GM19395 (cell line): ENCODE measurements around the gene PTTG1IP.
"Not testable (repeated sequence)": the region's sequence is repeated elsewhere in the genome, so short reads cannot be mapped to it uniquely, and the experiment has no call there.

Source experiments
- ATAC-seq: cut with Tn5 transposase; IDR thresholded peaks from one replicate; pipeline ENCODE4 v1.9.1; 2021; ENCODE audit warnings: mild to moderate bottlenecking, moderate library complexity; ENCODE audit not compliant: unreplicated experiment

The PTTG1IP gene

DNA sequence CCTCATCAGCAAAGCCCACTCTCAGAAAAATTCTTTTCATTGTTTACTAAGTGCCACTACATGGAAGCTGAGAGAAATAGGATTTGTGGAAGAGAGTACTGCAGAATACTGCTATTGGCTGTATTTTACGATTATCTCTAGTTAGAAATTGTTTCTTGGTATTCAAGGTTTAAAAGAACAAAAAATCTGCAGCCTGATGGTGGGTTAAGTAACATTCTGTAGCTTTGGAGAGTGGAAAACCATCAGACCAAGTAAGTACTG lies 27.3 kb downstream of the PTTG1IP start:
- no peak for ATAC-seq

DNA sequence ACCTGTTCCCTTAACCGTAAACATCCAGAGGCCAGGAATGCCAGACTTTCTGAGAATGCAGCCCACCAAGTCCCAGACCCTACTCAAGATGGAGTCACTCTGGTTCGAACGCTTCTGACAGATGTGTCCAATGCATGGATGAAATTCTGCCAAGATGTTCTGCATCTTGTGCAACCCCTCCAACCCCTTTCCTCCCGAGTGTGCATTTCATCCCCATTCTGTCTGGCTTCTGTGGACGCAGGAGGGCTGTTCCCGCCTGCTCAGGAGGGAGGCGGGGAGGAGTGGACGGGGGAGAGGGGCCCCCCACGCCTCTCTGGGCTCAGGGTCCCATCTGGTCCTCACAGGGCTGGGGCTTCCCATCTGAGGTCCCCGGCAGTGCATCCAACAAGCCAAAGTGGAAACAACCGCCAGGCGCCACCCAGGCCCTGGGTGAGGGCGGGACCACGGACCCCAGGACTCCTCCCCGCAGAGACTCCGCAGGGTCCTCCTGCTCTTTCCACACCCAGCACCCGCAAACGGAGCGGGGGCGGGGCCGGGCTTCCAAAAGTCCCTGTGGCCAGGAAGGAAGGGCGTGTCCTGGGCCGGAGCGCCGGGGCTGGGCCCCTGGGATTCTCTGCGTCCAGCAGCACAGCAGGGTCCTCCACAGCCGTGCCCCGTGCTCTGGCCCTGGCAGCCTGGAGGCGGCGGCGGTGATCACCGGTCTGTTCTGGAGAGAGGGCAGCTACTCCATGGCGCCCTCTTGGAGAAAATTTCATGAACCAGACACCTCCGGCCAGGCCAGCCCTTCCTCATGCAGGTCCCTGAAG lies 27.9 kb downstream of the PTTG1IP start:
- ATAC-seq, result peak; percentile 67

DNA sequence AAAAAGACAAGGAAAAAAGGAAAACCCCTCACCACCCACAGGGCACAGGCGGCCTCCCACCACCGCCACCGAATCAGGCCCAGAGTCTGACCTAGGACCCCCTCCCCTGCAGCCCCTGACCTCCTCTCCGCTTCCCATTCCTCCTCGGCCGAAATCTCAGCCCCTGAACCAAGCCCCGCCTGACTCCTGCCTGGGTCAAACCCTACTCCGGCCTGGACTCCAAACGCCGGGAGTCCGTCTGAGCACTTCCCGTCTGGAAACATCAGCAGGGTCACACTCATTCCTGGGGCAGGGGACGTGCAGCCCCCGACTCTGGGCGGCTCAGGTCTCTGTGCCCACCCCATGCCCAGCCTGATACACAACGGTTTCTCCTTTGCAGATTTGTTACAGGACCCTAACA lies 29.2 kb downstream of the PTTG1IP start:
- no peak for ATAC-seq

DNA sequence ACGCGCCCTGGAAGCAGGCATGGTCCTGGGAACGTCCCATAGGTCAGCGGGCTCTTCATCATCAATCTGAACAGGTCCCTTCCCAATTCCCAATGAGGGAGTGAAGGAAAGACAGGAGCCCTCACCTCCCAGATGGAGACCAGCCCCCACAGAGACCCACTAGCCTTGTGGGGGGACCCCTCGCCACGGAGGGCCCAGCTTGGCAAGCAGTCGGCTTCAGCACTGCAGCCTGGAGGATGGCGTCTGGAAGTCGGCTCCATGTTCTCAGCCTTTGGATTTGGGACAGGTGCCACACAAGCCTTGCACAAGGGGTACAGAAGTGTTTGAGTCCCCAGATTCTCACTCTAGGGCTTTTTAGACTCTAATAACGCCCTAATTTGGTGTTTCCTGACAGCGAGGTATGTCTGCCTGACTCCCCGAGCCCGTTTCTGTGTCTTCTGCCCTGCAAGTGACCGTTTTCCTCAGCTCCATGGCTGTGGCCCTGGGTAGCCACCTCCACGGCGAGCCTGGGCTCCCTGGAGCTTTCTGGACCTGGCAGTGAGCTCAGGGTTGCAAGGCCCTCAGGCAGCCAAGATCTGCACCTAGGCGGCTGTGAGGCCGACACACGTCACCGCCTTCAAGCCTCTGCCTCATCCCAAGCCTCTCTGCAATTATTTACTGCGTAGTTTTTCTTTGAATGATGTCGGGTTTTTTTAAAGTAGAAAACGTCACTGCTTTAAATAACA lies 30.6 kb downstream of the PTTG1IP start:
- no peak for ATAC-seq

DNA sequence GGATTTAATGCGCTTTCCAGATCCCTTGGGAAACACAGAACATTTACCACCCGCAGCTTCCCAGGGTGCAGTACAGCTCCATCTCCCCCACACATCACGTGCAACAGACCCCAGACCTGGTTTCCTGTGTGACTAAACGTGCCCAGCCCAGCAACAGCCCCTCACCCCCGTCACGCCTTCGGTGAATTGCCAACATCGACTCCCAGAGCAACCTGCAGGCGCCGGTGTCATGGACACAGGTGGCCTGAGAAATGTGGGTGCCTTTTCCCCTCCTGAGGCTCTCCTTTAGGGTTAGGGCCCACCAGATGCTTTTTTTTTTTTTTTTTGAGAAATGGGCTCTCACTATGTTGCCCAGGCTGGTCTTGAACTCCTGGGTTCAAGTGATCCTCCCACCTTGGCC lies 31.4 kb downstream of the PTTG1IP start:
- no peak for ATAC-seq

DNA sequence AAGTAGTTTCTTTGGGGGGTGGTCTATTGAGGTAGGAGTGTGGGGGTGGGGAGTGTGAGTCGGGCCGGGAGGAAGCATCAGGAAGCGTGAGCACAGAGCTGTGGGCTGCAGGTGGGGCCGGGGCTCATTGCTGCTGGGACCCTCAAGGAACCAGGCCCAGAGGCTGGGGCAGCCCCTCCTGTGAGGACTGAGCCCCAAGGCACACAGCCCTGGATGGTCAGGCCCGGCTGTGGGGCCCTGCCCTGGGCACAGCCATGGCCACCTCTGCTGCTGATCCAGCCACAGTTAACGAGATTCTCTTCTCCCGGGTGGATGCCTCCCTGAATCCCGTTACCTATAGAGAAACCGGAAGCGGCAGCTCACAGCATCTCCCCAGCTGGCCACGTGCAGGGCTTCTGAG lies 32.7 kb downstream of the PTTG1IP start:
- no peak for ATAC-seq

DNA sequence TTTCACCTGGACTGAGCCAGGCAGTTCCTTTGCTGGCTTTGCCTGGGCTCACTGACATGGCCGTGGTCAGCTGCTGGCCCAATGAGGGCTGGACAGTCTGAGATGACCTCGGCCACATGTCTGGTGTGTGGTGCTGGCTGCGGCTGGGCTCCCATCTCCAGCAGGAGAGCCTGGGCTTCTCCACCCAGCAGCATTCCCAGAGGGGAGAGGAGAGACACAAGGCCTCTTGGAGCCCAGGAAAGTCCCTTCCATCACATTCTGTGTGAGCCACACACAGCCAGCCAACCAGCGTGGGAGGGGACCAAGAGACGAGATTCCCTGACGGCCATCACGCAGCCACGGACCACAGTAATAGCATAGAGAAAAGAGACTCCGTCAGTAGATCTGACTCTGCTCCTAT lies 34.5 kb downstream of the PTTG1IP start:
- ATAC-seq, result no peak

DNA sequence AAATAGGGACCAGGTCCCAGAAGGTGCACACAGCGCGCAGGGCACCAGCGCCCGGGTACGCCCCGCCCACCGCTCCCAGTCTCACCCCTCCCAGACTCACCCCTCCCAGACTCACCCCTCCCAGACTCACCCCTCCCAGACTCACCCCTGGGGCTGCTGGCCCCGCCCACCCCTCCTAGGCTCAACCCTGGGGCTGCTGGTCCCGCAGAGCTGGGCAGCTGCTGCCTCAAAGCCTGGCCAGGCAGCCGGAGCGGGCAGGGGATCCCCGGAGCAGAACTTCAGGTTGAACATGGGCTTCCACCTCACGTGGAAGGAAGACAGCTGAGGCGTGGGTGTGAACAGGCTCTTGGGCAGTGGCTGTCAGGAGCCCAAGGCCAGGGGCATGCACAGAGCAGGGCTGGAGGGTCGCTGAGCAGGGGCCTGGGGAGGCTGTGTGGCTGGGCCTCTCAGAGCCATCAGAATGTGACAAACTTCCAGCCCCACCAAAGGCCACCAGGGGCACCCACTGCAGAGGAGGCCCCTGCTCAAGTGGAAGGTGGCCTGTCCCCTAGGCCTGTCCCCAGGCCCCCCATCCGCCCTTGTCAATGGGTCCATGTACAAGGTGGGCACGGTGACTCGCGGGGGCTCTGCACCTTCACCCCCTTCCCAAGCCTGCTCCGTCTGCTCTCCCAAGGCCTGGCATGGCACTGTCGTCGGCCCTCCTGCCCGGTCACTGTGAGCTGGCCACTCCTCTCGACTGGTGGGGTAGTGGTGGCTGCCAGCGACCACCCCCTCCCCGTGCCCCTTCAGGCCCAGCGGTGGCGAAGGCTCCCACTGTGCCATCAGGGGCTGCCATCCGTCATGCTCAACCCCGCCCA lies 35.2 kb downstream of the PTTG1IP start:
- no peak for ATAC-seq

DNA sequence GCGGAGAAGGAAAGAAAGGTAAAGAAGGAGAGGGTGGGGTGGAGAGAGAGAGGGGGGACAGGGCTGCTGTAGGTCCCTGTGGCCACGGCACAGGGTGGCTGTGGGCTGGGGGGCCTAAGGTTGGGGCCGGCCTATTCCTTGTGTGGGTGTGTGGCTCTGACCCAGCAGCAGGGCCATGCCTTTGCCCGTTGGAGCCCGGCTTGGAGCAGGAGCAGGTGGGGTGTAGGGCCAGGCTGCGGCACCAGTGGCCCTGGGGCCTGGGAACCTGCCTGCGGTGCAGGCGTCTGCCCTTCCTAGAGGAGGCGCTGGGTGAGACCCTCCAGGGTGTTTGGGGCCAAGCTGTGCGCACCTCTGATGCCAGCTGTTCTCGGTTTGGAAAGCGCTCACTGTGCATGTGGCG lies 36.0 kb downstream of the PTTG1IP start:
- no peak for ATAC-seq

DNA sequence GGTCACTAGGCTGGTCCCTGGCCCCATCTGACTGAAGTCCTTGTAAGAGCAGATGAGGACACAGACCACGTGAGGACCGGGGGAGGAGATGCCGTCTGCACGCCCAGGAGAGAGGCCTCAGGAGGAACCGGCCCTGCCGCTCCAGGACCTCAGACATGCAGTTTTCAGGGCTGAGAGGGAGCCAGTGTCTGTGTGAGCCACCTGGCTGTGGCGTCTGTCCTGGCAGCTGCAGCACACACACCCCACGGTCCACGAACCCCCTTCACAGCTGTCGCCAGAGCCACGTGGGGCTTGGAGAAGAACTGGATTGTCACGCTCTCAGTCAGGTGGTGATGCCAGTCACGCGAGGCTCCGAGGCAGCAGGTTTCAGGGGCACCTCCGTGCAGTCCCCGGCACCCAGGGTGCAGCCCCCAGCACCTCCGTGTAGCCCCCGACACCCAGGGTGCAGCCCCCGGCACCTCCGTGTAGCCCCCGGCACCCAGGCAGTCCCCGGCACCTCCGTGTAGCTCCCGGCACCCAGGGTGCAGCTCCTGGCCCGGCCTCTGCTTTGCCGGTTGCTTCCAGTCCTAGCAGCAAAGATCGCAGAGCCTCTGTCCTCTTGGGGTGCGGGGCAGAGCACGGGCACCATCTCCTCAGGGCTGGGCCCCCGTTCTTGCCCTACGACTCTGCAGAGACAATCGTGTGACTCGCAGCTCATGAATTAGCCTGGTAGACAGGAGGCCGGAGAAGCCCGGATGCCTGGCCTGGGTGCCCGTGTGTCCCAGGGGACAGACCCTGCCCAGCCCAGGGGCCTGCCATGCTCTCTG lies 36.6 kb downstream of the PTTG1IP start:
- no peak for ATAC-seq

DNA sequence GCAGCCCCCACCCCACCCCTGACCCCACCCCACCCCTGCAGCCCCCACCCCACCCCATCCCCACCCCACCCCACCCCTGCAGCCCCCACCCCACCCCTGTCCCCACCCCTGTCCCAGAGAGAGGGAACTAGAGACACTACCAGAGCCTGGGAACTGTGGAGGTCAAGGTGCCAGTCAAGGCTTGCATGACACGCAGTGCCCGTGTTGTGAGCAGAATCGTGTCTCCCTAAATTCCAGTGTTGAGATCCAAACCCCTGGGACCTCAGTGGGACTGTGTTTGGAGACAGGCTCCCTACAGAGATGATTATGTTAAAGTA lies 37.2 kb downstream of the PTTG1IP start:
- no peak for ATAC-seq

DNA sequence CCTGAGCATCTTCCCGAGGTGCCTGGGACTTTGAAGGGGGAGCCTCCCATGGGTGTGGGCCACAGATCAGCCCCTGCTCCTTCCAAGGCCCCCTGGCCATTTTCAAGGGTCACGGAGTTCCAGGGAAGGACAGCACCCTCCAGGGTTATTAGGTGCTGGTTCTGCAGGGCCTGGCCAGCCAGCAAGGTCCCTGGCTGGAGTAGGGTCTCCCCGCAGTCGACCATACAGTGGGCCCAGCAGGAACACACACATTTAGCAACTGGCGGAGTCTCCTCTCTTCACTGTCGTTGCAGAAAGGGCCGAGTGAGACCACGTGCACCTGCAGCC lies 37.9 kb downstream of the PTTG1IP start:
- no peak for ATAC-seq

DNA sequence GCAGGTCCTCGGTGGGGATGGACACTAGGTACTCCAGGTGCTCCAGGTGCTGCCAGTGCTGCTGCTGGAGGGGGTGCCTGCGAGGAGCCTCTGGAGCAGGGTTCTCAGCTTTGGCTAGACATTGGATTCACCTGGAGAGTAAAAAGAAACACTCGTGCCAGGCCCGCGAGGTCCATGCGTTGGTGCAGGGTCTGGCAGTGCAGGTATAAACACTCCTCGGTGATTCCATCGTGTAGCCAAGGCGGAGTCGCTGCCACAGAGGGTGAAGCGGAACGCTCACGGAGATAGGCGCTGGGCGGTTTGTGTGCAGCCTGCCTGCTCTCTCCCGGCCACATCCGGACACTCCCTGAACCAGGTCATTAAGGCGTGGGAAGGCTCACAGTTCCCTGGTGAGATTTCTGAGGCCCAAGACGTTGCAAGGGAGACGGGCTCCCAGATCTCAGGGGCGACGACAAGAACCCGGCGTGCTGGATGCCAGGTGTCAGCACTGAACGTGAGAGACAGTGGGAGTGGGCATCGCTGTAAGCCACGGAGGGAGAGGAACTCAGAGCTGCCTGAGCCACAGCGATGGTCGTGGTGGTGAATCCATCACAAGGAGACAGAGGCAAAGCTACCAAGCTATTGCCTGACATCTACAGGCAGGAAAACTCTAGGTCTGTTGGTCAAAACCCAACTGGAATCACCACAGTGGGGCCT lies 38.4 kb downstream of the PTTG1IP start:
- ATAC-seq, result no peak

DNA sequence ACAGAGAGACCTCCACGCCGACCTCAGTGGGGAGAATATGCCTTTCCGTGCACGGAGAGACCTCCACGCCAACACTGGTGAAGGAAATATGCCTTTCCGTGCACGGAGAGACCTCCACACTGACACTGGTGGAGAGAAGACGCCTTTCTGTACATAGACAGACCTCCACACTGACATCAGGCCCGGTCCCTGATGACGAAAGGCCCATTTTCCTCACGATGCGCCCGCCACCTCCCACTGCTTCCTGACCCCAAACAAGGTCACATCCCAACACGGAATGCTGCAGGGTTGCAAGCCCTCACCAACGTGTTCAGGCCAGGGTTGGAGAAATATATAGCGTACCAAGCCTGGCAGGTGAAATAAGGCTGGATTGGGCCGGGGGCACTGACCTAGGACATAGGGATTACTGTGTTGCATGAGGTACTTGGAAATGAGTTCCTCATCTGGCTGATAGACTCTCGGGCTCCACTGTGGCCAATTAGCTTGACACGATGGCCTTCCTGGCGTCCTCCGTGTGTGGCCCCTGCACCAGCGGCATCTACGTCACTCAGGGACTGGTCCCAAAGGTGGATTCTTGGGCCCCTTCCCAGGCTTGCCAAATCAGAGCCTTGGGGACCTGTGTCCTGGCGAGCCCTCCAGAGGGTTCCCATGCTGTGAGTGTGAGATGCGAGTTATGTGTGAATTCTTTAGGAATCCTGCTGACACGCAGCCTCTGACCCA lies 39.1 kb downstream of the PTTG1IP start:
- ATAC-seq, result no peak

DNA sequence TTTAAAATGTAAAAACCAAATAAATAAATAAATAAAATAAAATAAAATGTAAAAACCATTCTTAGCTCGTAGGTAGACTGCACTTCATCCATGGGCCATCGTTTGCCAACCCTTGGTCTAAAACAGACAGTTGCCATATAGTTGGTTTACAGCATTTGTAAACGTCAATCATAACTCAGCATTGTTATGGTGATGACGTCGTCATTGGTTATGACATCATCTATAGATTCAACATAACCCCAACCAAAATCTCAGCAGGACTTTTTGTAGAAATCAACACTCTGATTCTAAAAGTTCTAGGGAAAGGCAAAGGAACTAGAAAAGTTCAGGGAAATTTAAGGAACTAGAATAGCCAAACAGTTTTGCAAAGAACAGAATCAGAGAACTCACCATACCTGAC lies 39.8 kb downstream of the PTTG1IP start:
- no peak for ATAC-seq

DNA sequence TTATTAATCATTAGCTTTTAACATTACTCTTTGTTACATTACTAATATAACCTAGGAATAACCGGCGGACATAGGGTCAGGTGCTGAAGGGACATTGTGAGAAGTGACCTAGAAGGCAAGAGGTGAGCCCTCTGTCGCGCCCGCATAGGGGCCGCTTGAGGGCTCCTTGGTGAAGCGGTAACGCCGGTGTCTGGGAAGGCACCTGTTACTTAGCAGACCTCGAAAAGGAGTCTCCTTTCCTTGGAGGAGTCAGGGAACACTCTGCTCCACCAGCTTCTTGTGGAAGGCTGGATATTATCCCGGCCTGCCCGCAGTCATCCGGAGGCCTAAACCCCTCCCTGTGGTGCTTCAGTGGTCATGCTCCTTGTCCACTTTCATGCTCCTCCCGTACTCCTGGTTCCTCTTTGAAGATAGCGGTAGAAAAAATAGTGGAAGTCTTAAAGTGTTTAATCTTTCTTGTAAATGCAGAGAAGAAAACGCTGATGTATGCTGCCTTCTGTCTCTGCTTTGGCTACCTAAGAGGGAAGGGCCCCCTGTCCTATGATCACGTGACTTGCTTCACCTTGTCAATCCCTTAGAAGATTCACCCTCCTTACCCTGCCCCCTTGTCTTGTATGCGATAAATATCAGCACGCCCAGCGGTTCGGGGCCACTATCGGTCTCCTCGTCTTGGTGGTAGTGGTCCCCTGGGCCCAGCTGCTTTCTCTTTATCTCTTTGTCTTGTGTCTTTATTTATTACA lies 40.8 kb downstream of the PTTG1IP start:
- ATAC-seq, result not testable (repeated sequence)

DNA sequence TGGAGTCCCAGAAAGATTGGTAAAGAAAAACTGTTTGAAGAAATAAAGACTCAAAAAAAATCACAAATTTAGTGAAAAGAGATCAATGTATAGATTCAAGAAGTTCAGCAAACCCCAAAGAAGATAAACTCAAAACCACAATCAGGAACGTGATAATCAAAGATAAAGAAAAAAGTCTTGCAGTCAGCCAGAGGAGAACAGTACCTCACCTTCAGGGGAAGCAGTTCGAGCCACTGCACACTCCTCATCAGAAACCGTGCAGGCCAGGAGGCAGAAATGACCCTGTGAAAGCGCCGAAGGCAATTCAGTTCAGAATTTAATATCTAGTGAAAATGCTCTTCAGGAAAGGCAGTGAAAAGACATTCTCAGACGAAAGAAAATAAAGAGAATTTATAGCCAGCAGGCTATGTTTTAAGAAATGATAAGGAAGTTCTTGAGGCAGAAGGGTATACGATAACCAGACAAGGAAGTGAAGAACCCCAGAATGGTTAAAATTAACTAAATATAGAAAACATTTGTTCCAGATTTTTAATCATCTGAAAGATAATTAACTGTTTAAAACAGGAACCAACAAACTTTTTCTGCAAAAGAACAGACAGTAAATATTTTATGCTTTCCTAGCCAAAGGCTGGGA lies 42.1 kb downstream of the PTTG1IP start:
- no peak for ATAC-seq

DNA sequence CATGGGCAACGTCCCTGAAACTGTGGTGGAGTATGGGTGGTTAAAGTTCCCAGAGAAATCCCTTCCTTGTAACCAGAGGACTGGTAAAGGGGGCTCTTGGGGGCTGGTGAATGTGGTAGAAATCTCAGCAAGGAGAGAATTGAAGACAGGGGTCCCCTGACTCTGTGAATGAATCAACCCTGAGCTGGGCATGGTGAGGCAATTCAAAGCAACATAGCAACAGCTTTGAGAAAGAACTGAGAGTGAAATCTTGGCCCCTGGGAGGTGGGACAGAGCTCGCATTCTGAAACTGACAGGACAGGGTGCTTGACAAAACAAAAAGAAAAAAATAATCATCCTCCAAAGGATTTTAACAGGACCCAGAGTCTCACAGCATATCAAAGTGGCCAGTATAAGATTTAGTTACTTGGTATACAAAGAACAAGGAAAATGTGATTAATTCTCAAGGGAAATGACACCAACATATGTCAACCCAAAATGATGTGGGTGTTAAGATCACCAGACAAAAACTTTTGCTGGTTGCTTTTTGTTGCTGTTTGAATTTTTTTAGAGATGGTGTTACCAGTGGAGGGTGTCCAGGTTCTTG lies 43.9 kb downstream of the PTTG1IP start:
- ATAC-seq, result no peak
